ENCODE data around the gene HDAC9.
A peak's percentile ranks its signal among the peaks of the same experiment; 100 is the strongest.

HDAC9 gene

GRCh38 chr7:18526368-18526878, 30.9 kb downstream of the HDAC9 start:
- no peak for DNase-seq

GRCh38 chr7:18529239-18529638, 33.7 kb downstream of the HDAC9 start:
- no peak for DNase-seq

DNA sequence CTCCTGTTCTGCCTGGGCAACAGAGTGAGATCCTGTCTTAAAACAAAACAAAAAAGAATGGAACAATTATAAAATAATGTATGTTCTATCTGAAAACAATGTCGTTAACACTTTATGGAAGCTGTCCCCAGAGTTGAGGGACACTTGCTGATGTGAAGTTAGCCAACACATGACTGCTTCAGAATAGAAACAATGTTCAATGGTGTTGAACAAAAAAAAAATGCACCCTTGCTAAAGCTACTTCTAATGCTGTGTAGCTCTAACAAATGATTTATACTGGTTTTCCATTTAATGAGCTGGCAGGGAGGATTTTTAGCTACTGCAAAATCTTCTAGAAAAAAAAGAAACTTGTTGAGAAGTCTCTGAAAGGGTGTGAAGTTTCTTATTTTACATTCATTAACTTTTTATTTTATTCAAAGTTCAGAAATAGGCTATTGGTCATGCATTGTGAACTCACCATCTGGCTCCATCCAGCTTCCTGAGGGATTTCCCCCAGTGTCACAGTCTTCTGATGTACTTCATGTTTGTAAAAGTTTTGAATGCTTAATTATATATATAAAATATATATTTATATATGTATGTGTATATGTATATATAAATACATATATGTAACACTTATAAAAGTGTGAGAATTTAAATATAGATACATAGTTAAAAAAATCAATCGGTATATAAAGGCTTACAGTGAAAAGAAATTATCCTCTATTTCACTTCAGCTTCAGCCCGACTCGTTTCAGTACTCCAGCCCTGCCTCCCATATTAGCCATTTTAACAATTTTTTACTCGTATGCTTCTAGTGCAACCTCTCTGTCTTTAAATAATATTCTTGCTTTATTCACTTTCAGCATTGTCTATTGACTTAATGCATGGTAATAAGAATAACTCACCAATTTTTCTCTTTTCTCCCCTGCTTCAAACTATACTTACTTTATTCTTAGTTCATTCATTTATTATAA, 35.0 kb downstream of the HDAC9 start:
- DNase-seq, result no peak

- DNase-seq, result no peak
Measured at GRCh38 chr7:18531539-18531938, 36.0 kb downstream of the HDAC9 start.

DNA sequence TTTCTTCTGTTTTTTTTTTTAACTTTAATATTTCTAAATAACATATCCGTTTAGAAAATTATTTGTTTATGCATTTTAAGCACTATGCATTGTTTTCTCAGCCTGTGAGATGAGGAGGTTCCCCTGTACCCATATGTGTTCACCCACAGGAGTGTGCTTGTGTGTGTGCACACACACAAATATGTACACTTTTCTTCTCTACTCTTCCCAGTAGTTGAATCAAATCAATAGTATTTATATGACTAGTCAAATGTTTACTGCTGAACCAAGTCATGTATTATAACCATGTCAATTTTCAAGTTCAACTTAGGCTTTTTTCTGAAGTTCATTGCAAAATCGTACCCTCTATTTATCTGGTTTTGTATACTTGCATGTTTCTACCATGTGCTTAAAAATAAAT, 37.3 kb downstream of the HDAC9 start:
- no peak for DNase-seq

DNA sequence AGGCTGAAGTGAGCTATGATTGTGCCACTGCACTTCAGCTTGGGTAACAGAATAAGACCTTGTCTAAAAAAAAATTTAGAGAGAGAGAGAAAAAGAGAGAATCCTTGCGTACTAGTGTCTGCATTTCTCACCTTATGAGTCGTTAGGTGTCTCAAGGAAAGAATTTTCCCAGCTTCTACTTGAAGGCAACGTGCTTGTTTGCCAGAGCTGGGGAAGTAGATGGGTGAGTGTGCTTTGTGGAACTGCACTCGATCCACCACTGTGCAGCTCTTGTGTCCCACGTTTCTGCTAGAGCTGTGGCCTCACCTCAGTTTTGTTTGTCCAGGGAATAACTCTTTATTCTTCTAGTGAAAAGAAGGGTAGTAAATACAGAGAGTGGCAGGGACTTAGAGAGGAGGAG, 38.9 kb downstream of the HDAC9 start:
- no peak for DNase-seq

DNA sequence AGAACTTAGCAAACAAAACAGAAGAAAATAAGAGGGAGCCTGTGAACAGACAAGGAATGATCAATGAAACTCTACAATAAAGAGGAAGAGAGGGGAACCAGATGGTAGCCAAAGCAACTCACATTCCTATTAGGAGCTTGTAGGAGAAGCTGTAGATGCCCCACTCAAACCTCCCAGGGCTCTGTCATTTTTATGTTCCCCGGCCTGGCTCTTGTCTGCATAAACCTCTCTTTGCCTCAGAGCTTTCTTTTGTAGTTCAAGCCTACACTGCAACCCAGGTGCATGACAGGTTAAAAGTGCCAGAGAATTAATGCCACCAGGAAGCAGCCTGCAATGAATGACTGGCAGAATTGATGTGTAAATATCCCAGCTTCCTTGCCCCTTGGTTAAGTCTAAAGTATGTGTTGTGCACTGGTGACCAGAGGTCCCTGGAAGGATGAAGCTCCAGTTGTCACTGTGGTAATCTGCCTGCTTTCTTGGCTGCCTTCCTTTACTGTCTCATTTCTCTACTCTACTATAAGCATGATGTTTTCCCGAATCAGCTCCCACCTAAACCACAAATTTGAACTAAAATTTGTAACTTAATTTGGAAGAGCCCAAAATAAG, 40.4 kb downstream of the HDAC9 start:
- no peak for DNase-seq

DNA sequence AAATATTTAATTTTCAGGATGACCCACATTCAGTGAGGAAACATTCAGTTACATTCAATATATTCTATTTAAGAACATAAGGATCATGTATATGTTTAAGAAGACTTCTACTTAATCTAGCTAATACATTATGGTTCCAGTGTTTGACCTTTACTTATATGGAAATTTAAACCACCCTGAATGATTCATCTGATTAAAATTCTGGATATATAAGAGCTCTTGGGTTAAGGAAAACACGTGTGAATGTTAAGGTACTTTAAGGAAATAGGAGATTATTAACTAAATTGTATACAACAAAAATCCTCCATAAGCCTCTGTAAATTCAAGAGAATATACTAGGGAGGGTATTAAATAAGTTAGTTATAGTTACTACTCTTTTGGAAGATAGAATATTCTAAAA, 40.9 kb downstream of the HDAC9 start:
- DNase-seq, result no peak

DNA sequence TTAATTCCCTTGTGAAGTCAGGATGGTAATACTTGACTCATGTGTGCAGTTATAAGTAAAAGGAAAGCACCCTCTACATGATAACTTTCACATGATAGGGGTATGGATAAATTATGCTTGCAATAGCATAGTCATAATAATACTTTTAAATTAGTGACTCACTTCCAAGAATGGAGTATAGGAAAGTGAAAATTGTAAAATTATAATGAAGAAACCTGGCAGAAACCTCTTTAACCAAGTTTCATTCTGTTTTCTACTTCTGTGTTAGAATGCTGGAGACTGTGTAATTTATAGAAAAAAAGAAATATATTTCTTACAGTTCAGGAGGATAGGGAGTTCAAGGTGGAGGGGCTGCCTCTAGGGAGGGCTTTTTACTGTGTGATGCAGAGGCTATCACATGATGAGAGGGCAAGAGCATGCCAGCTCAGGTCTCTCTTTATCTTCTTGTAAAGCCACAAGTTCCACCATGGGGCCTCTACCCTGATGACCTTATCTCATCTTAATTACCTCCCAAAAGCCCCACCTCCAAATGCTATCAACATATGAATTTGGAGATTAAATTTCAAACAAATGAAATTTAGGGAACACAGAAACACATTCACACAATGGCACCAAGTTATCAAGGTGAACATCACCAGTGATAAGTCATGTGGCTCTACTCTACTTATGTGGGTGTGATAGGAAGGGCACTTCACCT, 43.2 kb downstream of the HDAC9 start:
- no peak for DNase-seq

- no peak for DNase-seq
Measured at GRCh38 chr7:18540396-18540795, 44.8 kb downstream of the HDAC9 start.

- peak; percentile 8 for DNase-seq
Measured at GRCh38 chr7:18541181-18541870, 45.8 kb downstream of the HDAC9 start.

DNA sequence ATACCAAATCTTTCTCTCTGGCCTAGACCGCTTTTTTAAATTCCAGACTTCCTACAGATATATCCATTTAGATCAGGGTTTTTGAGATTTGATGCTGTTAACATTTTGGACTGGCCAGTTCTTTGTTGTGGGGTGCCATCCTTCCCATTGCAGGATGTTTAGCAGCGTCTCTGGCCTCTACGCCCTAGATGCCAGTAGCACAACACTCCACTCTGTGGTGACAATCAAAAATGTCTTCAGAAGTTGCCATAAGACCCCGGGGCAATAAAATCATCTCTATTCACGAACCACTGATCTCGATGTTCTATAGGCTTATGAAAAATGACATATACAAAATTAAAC, 46.3 kb downstream of the HDAC9 start:
- no peak for DNase-seq

DNA sequence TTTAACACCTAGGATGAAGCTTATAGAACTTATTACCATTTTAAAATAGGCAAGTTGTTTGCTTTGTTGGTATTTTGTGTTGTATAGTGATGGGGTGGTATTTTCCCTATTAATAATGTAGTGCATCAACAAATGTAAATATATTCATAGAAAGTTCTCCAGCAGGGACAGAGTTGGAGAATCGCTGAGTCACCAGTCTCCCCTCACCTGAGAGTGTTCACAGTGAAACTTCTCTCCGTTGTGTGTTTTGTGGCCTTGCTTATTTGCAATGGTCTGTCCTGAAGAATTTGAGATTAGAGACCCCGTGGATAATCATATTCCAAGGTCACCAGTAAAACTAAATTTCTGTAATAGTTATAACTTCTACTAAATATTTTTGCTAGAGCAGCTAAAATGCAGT, 51.0 kb downstream of the HDAC9 start:
- no peak for DNase-seq

- peak; percentile 6 for DNase-seq
Measured at GRCh38 chr7:18547509-18548187, 52.1 kb downstream of the HDAC9 start.

- DNase-seq, result no peak
Measured at GRCh38 chr7:18548534-18548933, 53.0 kb downstream of the HDAC9 start.

GRCh38 chr7:18550574-18550973, 55.0 kb downstream of the HDAC9 start:
- no peak for DNase-seq

- no peak for DNase-seq
Measured at GRCh38 chr7:18552316-18552916, 56.9 kb downstream of the HDAC9 start.

- peak; percentile 54 for DNase-seq
Measured at GRCh38 chr7:18552943-18553604, 57.5 kb downstream of the HDAC9 start.

DNA sequence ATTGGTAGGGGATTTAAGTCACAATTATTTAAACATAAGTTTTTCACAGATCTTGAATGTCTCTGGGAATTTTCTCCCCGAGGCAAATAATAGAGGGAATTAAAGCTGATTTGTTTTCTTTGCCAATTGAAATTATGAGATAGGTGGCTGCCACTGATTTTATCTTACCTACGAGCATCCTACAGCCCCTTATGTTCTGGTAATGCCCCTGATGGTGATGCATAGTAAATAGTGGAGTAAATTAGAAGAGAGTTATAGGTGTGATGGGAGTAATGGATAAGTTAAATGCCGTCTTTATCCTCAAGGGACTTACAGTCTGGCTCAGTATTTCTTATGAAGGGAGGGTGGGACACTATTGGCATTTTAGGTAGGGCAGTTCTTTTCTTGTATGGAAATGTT, 58.1 kb downstream of the HDAC9 start:
- no peak for DNase-seq

DNA sequence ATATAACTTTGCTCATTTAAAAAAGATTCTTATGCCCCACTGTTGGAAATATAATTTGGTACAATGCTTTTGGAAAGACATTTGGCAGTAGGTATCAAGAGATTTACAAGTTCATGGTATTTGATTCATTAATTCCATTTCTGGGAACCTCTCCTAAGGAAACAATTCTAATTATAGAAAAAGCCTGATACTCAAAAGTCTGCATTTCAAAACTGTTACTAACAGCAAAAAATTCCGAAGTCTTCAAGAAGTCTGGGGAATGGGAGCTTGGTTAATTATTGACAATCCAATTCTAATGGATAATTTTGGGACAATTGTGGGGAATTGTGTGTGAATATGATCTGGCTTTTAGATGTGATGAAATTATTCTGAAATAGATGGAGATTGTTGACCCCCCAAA, 59.6 kb downstream of the HDAC9 start:
- DNase-seq, result no peak

DNA sequence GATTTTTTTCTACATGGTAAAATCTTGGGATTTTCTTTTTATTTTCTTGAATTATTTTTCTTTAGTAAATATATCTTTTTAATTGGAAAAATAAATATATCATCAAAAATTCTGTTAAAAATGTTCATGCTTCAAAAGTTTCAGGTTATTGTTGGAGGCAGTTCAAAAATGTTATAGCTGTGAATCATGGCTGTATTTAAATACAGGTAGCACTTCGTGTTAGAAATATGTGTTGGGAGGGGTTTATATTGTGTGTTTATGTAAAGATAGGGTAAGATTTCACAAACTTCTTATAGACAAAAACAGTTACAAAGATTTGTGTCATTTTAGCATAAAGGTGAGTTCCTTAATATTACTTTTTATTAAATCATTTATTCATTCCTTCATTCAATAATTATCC, 60.4 kb downstream of the HDAC9 start:
- no peak for DNase-seq

DNA sequence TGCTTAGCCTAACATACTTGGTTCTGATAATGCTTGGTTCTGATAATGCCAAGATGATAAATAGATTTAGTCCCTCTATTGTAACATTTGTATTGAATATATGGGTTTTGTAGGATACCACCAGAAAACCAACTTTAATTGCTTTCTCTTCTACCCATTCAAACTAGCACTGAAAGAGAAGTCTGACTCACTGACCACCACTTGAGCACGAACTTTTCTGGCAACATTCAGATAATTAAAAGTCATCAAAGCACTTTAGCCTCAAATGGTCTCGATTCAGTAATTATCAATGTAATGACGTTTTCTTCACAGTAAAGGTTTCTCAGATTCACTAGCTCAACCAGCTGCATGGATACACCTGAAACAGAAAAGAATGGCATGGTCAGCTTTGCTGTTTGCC, 63.0 kb downstream of the HDAC9 start:
- no peak for DNase-seq

Data from NCI-H2029 (cell line).